Panc1 (cell line): ENCODE data around the gene NAA40. TPM values are rescaled to one million over a fixed set of nuclear protein-coding genes. Genes with fewer than 3 reads are reported as not detected.

Source experiments
- ATAC-seq: fragments of 200-7000 bp; cut with Tn5 transposase; 2 replicates; pipeline ENCODE4 v1.9.1; 2020; ENCODE audit warnings: mild to moderate bottlenecking, moderate library complexity
- BruUV-seq: library from RNA; stranded (reverse); fragments of 400-500 nt; replicated peaks from 2 replicates; lab custom pipeline; 2021; lab: Mats Ljungman, UMichigan
- CTCF ChIA-PET: fragments of 300-600 bp; sonication (Branson Sonifier 250); formaldehyde crosslinking; loops from one replicate; lab custom pipeline; 2022; ENCODE audit warnings: antibody characterized with exemption; lab: Charles Lee
- POLR2A ChIA-PET: fragments of 300-600 bp; sonication (Branson Sonifier 250); formaldehyde crosslinking; loops from one replicate; lab custom pipeline; 2022; ENCODE audit warnings: antibody characterized with exemption; lab: Charles Lee
- DNase-seq: peaks from one replicate; pipeline ENCODE4 v3.0.0-alpha.2; 2010; ENCODE audit warnings: low read depth, low spot score
- H3K27ac ChIP-seq: 2 replicates; pipeline ENCODE4 v1.5.1; 2011; ENCODE audit warnings: mild to moderate bottlenecking, low read length, inconsistent platforms
- H3K27me3 ChIP-seq: fragments of 200-500 bp; sonication (Bioruptor generic); 2 replicates; pipeline ENCODE4 v1.6.0; 2014; ENCODE audit warnings: low read length, inconsistent platforms; ENCODE audit not compliant: control insufficient read depth, insufficient read depth
- H3K36me3 ChIP-seq: fragments of 200-500 bp; sonication (Bioruptor generic); 2 replicates; pipeline ENCODE4 v1.5.1; 2014; ENCODE audit warnings: inconsistent platforms, mild to moderate bottlenecking, low read length, moderate library complexity; ENCODE audit not compliant: control insufficient read depth, insufficient read depth
- H3K4me1 ChIP-seq: 2 replicates; pipeline ENCODE4 v1.5.1; 2011; ENCODE audit warnings: inconsistent platforms, mild to moderate bottlenecking, low read length, moderate library complexity; ENCODE audit not compliant: control insufficient read depth, insufficient read depth
- H3K4me3 ChIP-seq, 2 experiments: 2 replicates each; pipeline ENCODE4 v1.5.1; 2011 to 2012; ENCODE audit warnings: low read depth in 2 of 2, low read length in 2 of 2, mild to moderate bottlenecking in 2 of 2, inconsistent platforms in 1 of 2, moderate library complexity in 1 of 2
- H3K9me3 ChIP-seq: fragments of 200-500 bp; sonication (Bioruptor generic); 2 replicates; pipeline ENCODE4 v1.5.1; 2014; ENCODE audit warnings: low read depth, mild to moderate bottlenecking, inconsistent platforms, low read length, moderate library complexity; ENCODE audit not compliant: control insufficient read depth, insufficient read depth
- POLR2AphosphoS5 ChIP-seq: IDR thresholded peaks from 2 replicates; pipeline ENCODE4 v1.6.1; 2012; ENCODE audit warnings: mild to moderate bottlenecking, low read depth, low read length, moderate library complexity
- SIN3A ChIP-seq: IDR thresholded peaks from 2 replicates; pipeline ENCODE4 v1.6.1; 2012; ENCODE audit warnings: low read depth, mild to moderate bottlenecking, low read length, moderate library complexity, borderline replicate concordance; ENCODE audit not compliant: insufficient read depth
- TCF7L2 ChIP-seq: IDR thresholded peaks from 2 replicates; pipeline ENCODE4 v1.6.1; 2011; ENCODE audit warnings: mild to moderate bottlenecking, low read depth, low read length, inconsistent platforms
- in situ Hi-C: cut with HindIII; loops from 2 replicates; pipeline ENCODE4 v1.10.0; 2016; ENCODE audit warnings: low sequenced_read_pairs, low pct_unique_long_range_greater_than_20kb
- intact Hi-C: fragments of 100-400 bp; cut with micrococcal nuclease; formaldehyde crosslinking; loops from one replicate; pipeline ENCODE4 v1.10.0; 2022; ENCODE audit not compliant: unreplicated experiment
- total RNA-seq: library from RNA; stranded (reverse); gene quantifications from one replicate; pipeline ENCODE4 v1.2.1, GENCODE V29; 2021; ENCODE audit not compliant: unreplicated experiment
- TF ChIP-seq, protein P1 (sequence below), 2 experiments: IDR thresholded peaks; 2 replicates each; pipeline ENCODE4 v1.6.1; 2011 to 2012; ENCODE audit warnings: low read depth in 2 of 2, control low read depth in 1 of 2, low read length in 1 of 2, mild to moderate bottlenecking in 1 of 2, moderate library complexity in 1 of 2; ENCODE audit not compliant: insufficient read depth in 1 of 2
- TF ChIP-seq, protein P2 (sequence below): fragments of 450-650 bp; IDR thresholded peaks from 2 replicates; pipeline ENCODE4 v1.5.1; 2017; ENCODE audit warnings: mild to moderate bottlenecking

The NAA40 gene
- total RNA-seq, 1 experiment from 2014 or later = 43.2 TPM

DNA sequence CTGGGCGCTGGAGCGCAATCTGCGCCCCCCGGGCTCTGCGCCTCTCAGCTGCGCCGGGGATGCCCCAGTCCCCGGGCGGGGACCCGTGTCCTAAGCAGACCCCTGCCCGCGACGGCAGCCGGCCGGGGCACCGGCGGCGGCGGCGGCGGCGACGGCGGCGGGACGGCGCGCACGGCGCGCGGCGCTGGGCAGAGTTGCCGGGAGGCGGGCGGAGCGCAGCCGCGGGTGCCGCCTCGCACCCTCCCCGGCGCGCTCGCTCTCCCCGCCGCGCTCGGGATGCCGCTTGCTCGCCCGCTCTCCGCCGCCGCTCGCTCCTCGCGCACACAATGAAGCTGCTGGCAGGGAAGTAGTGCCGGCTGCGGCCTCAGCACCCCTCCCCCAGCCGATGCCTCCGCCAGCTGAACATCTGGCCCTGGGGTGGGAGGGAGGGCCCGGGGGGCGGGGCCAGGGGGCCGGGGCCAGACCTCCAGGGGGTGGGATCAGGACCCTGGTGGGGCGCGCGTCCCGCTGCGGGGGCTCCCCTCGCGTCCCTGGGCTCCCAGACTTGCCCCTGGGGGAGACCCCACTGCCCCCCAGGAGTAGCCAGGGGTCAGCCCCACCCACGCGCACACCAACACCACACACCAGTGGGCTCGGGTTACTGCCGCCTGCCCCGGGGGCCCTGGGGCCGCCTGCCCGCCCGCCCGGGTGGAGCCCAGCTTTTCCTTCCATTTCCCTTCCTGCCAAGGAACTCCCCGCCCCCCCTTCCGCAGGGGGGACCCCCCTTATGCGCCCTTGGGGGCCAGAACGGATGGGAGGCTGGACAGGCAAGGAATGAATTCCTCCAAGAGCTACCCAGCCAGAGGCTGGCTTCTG, 21.7 kb upstream of the NAA40 start, which contains the start of gene RCOR2:
RCOR2 (minus strand) TSS at position 328 of the 855 bp plus-strand sequence. CDS start 708 bp downstream, outside the sequence.
- TF ChIP-seq TCF7L2 = no peak
- TF ChIP-seq, protein P1, sequence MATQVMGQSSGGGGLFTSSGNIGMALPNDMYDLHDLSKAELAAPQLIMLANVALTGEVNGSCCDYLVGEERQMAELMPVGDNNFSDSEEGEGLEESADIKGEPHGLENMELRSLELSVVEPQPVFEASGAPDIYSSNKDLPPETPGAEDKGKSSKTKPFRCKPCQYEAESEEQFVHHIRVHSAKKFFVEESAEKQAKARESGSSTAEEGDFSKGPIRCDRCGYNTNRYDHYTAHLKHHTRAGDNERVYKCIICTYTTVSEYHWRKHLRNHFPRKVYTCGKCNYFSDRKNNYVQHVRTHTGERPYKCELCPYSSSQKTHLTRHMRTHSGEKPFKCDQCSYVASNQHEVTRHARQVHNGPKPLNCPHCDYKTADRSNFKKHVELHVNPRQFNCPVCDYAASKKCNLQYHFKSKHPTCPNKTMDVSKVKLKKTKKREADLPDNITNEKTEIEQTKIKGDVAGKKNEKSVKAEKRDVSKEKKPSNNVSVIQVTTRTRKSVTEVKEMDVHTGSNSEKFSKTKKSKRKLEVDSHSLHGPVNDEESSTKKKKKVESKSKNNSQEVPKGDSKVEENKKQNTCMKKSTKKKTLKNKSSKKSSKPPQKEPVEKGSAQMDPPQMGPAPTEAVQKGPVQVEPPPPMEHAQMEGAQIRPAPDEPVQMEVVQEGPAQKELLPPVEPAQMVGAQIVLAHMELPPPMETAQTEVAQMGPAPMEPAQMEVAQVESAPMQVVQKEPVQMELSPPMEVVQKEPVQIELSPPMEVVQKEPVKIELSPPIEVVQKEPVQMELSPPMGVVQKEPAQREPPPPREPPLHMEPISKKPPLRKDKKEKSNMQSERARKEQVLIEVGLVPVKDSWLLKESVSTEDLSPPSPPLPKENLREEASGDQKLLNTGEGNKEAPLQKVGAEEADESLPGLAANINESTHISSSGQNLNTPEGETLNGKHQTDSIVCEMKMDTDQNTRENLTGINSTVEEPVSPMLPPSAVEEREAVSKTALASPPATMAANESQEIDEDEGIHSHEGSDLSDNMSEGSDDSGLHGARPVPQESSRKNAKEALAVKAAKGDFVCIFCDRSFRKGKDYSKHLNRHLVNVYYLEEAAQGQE (IDR thresholded peaks at IDR 0.05; ENCODE audit: insufficient read depth in 1 of 2, low read depth in 2 of 2, low read length in 1 of 2) = no peak
- TF ChIP-seq, protein P2, sequence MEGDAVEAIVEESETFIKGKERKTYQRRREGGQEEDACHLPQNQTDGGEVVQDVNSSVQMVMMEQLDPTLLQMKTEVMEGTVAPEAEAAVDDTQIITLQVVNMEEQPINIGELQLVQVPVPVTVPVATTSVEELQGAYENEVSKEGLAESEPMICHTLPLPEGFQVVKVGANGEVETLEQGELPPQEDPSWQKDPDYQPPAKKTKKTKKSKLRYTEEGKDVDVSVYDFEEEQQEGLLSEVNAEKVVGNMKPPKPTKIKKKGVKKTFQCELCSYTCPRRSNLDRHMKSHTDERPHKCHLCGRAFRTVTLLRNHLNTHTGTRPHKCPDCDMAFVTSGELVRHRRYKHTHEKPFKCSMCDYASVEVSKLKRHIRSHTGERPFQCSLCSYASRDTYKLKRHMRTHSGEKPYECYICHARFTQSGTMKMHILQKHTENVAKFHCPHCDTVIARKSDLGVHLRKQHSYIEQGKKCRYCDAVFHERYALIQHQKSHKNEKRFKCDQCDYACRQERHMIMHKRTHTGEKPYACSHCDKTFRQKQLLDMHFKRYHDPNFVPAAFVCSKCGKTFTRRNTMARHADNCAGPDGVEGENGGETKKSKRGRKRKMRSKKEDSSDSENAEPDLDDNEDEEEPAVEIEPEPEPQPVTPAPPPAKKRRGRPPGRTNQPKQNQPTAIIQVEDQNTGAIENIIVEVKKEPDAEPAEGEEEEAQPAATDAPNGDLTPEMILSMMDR = no peak
- no peak; the same call in 1 of the 2 replicates for TF ChIP-seq POLR2AphosphoS5
- no peak for TF ChIP-seq SIN3A
- ATAC-seq = peak; percentile 65
- Histone ChIP-seq H3K4me1 (peaks cover 25% of the 10 kb centered on the region), H3K4me3 (peak within 1 kb of the TSS; percentile 51 to 70), H3K27ac (peak within 1 kb of the TSS; percentile 89), H3K27me3 (no peaks in the 10 kb centered on the region), H3K9me3 (no peaks in the 10 kb centered on the region), H3K36me3 (no peaks in the 10 kb centered on the region; the same call in 1 of the 2 replicates)
- BruUV-seq = no TSS peak
- no peak for DNase-seq
- POLR2A ChIA-PET = interaction anchor here (0.6 kb wide), 1 partner anchor 22 kb away, joined by 3 read pairs; the partner anchor contains the start of gene NAA40
- intact Hi-C loops = no loop called here
- in situ Hi-C loops = no loop called here
- CTCF ChIA-PET = interaction anchor here (0.6 to 1.0 kb wide), 3 partner anchors 28 to 271 kb away, joined by 3 to 7 read pairs (median 4); no protein-coding TSS in a partner anchor

DNA sequence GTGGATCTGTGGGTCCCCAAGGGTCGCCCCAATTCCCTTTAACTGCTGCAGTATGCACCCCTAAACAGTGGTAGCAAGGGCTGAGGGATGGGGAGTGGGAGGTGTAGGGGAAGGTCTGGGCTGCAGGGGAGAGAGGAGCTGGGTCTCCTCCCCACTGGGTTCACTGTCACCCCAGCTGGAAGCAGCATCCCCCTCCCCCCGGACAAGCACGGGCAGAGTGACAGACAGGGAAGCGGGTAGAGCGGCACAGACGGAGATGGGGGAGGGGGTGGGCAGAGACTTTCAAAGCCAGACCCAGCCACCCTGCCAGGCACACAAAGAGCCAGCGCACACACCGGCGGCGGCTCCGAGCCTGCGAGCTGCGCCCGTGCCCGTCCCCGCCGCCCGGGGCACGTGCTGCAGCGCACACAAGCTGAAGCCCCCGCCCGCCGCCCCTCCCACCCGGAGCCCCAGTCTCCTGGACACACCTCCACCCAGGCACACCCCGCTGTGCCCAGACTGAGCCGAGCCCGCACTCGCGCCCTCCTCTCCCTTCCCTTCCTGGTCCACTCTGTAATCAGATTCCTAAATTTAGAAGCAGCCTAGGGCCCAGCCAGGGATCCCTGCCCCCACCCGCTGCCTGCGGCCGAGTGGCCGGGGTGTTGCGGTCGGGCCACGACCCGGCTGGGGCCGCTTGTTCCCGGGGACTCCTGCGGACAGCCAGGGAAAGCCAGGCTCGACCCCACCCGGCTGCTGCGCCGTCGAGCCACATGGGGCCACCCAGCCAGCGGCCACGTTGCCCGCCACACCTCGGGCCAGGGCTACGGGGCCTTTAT, 20.9 kb upstream of the NAA40 start:
- H3K4me3 ChIP-seq = peak overlapping the region; percentile 51 to 70
- ChIA-PET POLR2A (no interaction called here), CTCF (interaction anchor here (0.5 to 1.0 kb wide), 2 partner anchors 17 to 27 kb away, joined by 5 to 7 read pairs; no protein-coding TSS in a partner anchor)
- ATAC-seq (peak; percentile 37), DNase-seq (no peak)
- BruUV-seq = no TSS peak
- H3K9me3 ChIP-seq = no peaks in the 10 kb centered on the region
- H3K36me3 ChIP-seq = no peaks in the 10 kb centered on the region; the same call in 1 of the 2 replicates
- in situ Hi-C loops = no loop called here
- peaks cover 25% of the 10 kb centered on the region for H3K4me1 ChIP-seq
- intact Hi-C loops = no loop called here
- H3K27ac ChIP-seq = peak overlapping the region; percentile 89
- H3K27me3 ChIP-seq = no peaks in the 10 kb centered on the region
- TF ChIP-seq SIN3A (0 out of 2 replicates have a peak, but pooled peaks have one; percentile 24), POLR2AphosphoS5 (no peak)
